NCI-H526 (cell line): ENCODE data around the gene NHSL2.
"Not testable (repeated sequence)": the region's sequence is repeated elsewhere in the genome, so short reads cannot be mapped to it uniquely, and the experiment has no call there.

Experiments used
- DNase-seq, 2 experiments: peaks; one replicate each; lab custom pipeline; 2025; lab: John Stamatoyannopoulos, UW

NHSL2 gene

GRCh38 chrX:71923516-71923915 is 12.9 kb downstream of the NHSL2 start:
- no peak for DNase-seq

DNA sequence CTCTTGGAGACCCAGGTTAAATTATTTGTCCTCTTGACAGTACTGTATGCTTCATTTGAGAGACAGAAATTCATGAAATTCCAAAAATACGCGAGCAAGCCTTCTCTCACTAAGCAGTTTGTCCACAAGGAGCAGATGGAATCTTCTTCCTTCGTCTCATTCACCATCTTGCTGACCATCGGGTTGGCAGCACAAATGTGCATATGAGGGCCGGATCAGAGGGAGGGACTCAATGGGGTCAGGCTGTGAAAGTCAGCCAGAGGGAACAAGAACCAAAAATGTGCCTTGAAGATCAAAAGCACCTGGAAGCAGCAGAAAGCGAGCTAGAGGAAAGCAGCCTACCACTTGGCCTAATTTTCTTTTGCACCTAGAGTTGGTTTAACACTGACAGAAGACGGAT is 16.4 kb downstream of the NHSL2 start:
- DNase-seq, result no peak

DNA sequence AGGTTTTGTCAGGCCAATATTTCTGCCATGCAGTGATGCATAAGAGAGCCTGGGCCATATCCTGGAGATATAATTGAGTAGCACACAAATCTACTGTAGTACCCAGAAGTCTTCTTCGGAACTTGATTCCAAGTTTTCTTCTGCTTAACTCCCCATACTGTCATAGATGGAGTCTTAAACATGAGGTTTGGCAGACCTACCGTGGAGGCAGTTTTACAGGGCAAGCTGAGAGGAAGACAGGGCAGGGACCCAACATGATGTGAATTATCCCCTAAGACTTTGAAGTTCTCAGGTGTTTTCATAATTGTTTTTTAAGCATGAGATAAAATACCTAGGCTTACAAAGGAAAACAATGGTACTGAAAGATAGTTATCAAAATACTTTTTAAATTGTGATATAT is 18.2 kb downstream of the NHSL2 start:
- no peak for DNase-seq

DNA sequence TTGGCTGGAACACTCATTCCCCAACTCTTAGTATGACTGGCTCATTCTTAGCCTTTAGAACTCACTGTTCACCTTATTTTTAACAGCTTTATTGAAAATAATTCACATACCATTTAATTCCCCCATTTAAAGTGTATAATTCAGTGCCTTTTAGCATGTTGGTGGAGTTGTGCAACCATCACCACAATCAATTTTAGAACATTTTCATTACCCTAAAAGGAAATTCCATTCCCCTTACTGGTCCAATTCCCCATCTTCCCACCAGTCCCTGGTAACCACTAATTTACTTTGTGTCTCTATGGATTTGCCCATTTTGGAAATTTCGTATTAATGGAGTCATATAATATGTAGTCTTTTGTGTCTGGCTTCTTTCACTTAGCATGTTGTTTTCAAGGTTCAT is 19.7 kb downstream of the NHSL2 start:
- no peak for DNase-seq

DNA sequence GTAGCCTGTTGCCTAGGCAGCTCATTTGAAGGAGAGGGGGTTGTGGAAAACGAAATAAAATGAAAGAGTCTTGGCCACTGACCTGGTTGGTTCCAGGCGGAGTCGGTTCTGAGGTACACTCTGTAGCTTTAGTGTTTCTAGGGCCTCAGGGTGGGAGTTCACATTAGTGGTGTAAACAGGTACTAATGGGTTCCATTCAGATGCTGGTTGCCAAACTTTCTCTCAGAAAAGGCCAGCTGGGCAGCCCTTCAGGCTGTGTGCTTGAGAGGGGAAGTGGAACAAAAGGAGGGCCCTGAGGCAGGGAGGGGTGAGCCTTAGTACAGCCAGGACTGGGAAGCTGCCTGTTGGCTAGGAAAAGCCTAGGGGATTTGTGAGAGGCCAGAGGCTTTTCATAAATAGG is 24.8 kb downstream of the NHSL2 start:
- DNase-seq, result no peak

DNA sequence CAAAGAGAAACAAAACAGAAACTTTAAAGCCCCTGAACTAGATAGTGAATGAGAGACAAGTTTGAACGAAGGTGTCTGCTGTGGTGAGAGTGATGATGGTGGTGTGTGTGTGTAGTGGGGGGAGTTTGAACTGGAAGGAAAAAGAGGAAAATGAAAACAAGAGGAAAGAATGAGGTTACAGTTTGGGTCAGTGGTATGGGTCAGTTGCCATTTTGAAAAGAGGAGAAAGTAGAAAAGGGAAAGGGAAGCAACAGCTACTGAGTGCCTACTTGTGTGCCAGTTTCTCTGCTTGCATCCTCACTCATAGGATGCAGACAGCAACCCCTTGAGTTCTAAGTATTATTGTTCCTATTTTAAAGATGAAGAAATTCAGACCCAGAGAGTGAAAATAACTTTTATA is 26.0 kb downstream of the NHSL2 start:
- DNase-seq, result no peak

DNA sequence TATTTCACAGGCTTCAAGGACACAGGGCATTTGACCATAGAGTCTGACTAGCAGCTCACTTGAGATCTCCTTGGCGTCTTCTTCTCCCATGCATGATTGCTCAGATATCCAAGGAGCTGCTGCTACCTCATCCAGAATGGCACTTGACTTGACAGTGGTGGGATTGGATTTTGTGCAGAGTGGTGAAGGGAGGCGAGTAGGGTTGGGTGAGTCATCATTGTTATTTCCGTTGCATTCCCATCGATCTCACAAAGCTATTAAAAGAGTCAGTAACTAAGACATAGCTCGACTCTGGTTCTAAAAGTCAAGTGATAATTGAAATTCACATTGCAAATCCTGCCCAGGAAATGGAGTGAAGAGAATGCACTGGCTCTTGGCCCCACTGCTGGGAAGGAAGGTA is 27.7 kb downstream of the NHSL2 start:
- DNase-seq, result no peak

- DNase-seq, result no peak
These were observed 30.5 kb downstream of the NHSL2 start for GRCh38 chrX:71941145-71941544.

GRCh38 chrX:71941776-71942175 is 31.1 kb downstream of the NHSL2 start:
- no peak for DNase-seq

- no peak for DNase-seq
These were observed 33.7 kb downstream of the NHSL2 start for GRCh38 chrX:71944369-71944768.

DNA sequence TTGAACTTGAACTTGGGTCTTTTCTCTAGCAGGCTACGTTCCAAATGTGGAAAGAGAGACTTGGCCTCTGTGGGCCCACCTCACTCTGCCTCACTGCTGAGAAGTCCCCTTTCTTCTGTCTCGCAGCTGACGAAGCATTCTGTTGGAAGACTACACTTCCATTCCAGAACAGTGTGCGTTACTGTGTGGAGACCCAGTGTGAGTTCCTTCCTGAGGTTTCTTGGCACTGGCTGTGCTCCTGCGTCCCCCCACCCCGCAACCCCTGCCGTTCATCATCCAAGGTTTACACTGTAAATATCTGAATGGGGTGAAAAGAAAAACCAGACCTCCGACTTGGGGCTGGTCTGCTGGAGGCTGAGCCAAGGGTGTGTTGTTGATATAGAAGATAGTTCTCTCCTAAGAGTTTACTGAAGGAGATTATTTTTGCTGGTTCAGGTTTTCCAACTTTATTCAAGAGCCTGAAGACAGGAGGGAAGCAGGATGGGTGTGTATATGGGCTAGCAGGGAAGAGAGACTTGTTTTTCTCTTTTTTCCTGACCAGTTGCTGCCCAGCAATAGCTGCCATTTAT is 34.7 kb downstream of the NHSL2 start:
- no peak for DNase-seq

DNA sequence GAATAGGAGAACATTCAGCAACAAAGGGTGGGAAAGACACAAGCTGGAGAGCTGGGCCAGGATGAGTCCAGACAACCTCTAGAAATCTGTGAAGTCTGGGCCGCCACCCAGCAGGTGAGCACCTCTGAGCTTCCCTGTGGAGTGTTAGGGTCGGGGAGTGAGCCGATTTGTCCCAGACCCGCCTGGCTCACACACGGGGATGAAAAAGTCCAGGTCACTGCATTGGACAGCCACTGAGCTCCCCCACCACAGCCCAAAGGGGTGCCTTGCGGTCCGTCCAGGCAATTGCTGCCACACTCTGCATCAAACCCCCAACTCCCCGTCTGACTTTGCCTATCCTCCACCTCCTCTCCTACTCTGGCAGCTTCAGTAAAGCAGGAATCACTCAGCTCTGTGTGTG is 38.7 kb downstream of the NHSL2 start:
- DNase-seq, result no peak

DNA sequence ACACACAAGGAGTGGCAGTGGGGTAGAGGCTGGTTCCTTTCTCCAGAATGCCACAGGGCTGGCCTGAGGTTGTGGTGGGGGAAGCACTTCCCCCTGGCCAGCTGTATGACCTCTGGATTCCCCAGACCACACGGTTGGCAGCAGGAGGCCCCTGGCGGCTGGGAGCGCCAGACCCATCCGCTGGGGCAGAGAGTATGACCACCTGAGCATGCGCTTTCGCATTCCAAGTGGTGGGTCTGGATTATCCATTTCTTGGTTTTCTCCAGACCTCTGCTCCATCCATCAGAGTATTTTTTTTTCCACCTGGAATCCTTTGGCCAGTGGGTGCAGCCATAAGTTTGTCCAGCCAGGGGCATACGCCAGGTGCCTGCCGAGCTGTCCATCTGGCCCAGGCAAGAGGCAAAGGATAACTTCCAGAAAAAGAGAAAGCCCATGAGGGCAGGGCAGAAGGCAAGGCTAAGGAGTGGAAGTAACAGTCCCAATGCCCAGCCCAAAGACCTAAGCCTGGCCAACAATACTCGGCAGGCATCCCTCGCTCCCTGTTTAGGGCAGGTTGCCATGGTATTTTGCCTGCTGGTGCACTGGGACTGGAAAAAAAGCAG is 39.3 kb downstream of the NHSL2 start:
- no peak for DNase-seq

DNA sequence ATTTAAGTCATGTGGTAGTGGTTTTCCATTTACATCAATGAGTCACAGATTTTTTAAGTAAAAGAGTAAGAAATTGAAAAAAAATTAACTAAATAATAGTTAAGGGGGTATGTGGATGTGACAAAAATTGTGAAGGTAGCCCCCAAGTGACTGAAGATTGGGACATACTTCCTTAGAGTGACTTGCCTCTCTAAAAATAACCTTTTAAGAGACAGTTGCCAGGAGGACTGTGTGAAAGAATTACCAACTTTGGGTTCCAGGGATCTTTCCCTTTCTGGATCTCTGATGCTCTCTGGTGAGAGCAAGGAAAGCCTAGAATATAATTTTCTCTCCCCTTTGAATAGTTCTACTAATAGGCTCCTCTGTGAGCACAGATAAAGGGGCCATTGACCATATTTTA is 42.7 kb downstream of the NHSL2 start:
- DNase-seq, result no peak

DNA sequence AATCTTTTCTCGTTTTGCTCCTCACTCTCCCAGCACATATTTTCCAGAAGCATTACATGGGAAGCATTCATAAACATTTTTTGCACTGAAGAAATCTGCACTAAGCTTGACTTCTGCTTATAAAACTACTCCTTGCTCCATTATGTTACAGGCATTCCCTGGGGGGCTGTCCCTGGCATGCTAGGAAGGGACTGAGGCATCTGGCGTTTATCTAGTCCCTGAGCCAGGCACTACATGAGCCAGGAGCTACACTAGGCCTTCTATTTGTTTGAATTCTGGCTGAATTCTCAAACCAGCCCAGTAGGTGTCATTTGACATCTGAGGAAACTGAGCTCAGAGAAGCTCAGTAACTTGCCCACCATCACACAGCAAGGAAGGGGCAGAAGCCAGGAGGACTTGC is 43.3 kb downstream of the NHSL2 start:
- no peak for DNase-seq

DNA sequence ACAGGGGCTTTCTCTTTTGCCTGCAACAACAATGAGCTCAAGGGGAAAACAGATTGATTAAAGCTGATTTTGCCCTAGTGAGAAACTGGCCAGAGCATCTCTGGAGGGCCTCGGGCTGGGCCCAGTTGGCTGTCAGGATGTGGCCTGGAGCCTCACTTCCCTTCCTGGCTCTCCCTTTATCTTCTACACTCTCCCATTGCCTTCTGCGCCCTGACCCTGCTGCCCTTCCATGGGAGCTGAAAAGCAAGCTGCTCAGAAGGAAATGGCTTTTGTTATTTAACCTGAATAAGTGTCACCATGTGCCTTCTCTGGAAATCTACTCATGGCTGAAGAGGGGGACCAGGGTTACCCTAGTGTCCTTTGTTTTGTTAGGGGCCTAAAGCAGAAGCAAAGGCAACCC is 43.8 kb downstream of the NHSL2 start:
- DNase-seq, result no peak

GRCh38 chrX:71955530-71956120 is 45.0 kb downstream of the NHSL2 start:
- no peak for DNase-seq

- no peak for DNase-seq
These were observed 47.6 kb downstream of the NHSL2 start for GRCh38 chrX:71958281-71958675.

DNA sequence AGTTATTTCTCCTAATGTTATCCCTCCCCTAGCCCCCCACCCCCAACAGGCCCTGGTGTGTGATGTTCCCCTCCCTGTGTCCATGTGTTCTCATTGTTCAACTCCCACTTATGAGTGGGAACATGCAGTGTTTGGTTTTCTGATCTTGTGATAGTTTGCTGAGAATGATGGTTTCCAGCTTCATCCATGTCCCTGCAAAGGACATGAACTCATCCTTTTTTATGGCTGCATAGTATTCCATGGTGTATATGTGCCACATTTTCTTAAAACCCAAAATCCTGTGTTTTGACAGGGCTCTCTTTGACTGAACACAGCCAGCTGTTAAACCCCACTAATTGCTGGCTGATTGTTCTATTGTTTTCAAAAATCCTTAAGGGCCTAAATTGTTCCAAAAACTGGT is 53.5 kb downstream of the NHSL2 start:
- DNase-seq, result not testable (repeated sequence)

- DNase-seq, result no peak
These were observed 64.3 kb downstream of the NHSL2 start for GRCh38 chrX:71974916-71975315.

GRCh38 chrX:71976753-71977152 is 66.1 kb downstream of the NHSL2 start:
- DNase-seq, result no peak

DNA sequence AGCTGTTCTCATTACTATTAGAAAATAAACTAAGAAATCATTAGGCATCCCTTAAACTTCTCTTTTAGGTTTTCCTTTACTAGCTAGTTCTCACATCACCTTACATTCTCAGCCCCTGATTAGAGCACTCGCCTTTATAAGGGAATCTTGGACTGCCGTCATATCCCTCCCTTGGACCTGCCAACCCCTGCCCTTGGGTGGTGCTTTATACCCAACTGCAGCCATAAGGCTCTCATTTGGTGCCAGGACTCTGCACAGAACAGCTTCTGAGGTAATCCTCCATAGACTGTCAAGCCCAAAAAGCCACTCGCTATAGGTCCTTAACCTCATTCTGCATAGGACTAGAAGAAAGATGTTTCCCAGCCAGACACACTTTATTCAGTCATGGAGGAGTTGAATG is 67.5 kb downstream of the NHSL2 start:
- no peak for DNase-seq

GRCh38 chrX:71989768-71990426 is 79.3 kb downstream of the NHSL2 start:
- no peak for DNase-seq

DNA sequence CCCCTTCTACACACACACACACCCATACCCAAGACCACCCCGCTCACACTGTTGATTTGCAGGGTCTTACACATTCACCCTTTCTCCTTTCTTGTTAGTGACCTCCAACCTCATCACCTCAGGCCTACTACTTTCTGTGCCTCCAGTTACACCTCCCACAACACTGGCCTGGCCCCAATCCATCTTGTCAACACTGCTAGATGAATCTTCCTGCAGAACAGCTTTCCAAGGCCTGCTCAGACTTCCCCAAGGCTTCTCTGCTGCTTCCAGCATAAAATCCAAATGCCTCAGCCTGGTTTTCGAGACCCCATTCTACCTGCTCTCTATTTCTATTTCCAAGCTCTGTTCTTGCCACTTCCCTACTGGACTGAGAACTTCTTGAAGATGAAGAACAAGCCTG is 79.9 kb downstream of the NHSL2 start:
- no peak for DNase-seq
